Epithelial cell of prostate (primary cell): Measurements from ENCODE around the gene GJD3.

ENCODE experiments used
- DNase-seq: peaks from one replicate; pipeline ENCODE4 v3.0.0-alpha.2; 2011; ENCODE audit warnings: low read depth, low spot score
- H3K27ac ChIP-seq: fragments of 450-650 bp; 2 replicates; pipeline ENCODE4 v1.5.1; 2017; ENCODE audit warnings: mild to moderate bottlenecking

The GJD3 gene

DNA sequence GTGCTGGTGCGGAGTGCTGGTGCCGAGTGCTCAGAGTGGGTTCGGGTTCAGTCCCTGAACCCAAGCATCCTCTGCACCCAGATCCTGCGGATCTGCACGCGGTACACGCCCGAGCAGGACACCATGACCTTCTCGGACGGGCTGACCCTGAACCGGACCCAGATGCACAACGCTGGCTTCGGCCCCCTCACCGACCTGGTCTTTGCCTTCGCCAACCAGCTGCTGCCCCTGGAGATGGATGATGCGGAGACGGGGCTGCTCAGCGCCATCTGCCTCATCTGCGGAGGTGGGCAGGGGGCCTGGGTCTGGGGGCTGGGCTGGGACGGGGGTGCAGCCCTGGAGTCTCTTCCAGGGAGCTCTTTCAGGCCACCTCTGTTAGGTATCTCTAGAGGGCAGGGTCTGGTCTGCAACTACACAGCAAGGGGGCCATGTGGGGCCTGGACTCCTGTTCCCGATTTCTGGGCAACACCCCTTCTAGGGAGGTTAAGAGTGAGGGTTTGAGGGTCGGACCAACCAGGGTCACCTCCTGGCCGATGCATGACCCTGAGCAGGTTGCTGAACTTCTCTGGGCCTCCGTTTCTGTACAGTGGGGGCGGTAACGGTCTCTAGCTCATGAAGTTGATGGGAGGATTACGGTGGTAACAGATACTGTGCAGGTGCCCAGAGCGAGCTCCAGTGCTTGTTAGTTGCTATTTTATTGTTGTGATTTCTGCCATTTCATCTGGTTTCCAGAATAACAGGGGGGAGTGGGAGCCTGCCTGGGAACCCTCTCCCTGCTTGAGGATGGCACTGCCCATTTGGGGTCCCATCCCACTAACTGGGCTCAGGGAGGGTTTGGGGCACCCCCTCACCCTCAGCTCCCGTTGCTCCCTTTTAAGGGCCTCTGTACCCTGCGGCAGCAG, 10.1 kb downstream of the GJD3 start:
- H3K27ac ChIP-seq = no peak overlapping the region
- no peak for DNase-seq

DNA sequence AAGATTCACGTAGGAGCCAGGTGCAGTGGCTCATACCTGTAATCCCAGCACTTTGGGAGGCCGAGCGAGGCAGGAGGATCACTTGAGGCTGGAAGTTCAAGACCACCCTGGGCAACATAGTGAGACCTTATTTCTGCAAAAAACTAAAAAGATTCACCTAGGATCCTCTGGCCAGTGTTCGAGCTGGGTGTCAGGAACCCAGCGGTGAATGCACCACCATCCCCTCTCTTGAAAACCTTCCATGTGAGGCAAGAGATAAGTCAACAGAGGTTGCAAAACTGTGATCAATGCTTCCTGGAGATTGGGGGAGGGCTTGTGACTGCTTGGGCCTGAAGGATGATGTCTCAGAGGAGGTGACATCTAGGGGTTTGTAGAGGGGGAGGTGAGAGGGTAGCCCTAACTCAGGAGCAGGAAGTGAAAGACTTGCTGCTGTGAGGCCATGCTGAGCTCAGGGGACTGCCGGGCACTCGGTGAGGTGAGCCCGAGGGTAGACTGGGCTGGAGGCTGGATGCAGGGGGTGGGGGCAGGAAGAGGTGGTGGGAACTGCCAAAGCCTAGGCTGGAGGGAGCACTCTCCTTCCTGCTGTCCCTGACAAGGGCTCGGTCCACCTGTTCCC, 11.7 kb downstream of the GJD3 start:
- no peak for DNase-seq
- no peak overlapping the region for H3K27ac ChIP-seq

DNA sequence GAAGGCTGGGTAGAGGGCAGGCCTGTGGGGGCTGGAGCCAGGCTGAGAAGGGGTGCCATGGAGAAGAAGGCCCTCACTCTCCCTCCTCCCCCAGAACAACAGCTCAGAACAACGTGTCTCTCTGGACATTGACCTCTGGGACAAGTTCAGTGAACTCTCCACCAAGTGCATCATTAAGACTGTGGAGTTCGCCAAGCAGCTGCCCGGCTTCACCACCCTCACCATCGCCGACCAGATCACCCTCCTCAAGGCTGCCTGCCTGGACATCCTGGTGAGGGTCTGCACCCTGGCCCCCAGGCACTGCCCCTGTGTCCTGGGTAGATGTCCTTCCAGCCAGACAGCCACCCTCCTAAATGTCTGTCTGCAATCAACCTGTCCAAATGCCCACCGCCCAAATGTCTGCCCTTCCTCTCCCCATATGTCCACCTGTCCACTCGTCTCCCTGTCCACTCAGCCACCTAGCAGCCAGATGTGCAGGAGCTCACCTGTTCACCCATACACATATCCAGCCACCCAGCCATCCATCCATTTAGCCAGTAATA, 12.2 kb downstream of the GJD3 start:
- H3K27ac ChIP-seq = no peak overlapping the region
- no peak for DNase-seq

DNA sequence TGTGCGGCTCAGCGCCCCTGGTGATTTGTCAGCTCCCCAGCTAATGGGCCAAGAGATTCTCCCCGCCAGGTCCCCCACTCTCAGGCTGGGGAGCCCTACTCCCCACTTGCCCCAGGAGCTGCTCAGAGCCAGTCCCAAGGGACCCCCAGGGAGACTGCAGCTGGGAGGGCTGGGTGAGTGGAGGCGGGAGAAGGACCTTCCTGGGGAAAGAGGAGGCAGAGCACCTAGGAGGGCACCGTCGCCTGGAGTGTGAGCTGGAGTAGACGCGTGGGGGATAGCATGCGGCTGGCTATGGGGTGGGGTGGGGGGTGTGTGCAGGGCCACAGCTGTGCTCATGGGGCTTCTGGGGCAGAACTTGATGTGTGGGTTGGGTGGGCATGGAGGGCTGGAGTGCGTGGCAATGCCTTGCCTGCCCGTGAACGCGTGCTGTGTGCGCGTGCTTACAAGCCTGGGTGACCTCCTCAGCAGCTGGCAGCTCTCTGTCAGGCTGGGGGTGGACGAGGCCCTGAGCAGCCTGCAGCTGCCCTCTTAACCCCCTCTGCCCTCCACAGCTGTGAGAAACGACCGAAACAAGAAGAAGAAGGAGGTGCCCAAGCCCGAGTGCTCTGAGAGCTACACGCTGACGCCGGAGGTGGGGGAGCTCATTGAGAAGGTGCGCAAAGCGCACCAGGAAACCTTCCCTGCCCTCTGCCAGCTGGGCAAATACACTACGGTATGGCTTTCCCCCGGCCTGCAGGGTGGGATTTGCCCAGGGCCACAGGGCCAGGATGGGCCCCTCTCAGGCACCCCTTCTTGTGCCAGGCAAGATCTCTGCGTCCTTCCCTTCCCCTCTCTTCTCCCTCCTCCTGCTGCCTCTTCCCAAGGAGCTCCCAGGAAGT, 12.9 kb downstream of the GJD3 start:
- DNase-seq = no peak
- H3K27ac ChIP-seq = no peak overlapping the region

DNA sequence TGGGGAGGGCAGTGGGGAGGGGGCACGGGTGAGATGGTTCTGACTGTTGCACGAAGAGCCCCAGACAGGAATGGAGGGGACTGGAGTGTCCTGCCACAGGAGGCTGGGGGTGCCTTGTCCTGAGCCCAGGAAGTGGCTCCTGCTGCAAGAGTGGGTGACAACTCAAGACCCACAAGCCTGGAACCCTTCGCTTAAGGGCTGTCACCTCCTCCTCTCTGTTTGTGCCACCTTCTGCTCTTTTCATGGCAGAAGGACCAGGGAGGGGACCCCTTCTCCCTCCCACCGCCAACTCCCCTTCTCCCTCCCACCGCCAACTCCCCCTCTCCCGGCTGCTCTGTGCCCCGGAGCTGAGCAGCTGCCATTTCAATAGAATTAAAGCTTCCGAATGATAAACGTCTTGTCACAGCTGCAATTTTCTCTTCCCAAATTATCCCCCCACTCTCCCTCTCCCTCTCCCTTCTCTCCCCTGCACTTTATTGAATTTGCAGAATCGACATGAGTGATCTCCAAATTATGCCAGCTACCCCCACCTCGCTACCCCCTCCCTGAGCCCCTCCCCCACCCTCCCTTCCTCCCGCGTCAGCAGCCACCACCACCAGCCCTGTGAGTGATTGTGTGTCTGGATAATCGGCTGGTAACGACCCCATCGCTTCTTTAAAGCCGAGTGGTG, 13.7 kb downstream of the GJD3 start:
- DNase-seq = no peak
- H3K27ac ChIP-seq = peak overlapping the region; percentile 77

DNA sequence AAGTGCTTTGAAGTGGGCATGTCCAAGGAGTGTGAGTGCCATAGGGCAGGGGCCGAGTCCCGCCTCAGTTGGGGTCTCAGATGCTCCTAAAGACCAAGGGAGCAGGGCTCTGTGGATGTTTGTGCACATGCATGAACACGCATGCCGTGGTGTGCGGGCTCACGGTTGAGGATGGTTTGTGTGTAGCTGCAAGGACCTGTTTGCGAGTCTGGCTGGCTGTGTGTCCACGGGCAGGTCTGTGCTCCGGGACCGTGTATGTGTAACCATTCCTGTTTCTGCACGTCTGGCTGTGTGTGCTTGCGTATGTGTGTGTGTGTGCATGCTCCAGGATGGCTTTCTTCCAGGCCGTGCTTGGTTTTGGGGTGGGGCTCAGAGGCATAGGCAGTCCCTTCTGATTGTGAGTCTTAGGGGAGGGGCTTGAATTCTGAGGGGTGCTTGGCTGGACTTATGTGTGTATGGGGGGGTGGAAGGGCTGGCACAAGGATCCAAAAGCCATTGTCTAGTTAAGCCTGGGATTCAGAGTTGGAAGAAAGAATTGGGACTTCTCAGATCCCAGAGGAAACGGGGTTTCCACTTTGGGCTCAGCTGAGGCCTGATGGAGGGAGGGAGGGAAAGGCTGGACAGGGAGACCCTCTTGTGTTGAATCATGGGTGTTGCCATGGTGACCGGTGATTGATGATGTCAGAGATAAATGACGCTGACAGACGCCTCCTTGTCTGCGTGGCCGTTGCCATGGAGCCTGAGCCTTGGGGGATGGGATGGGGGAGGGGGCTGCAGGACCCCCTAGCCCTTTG, 14.4 kb downstream of the GJD3 start:
- peak overlapping the region; percentile 77 for H3K27ac ChIP-seq

DNA sequence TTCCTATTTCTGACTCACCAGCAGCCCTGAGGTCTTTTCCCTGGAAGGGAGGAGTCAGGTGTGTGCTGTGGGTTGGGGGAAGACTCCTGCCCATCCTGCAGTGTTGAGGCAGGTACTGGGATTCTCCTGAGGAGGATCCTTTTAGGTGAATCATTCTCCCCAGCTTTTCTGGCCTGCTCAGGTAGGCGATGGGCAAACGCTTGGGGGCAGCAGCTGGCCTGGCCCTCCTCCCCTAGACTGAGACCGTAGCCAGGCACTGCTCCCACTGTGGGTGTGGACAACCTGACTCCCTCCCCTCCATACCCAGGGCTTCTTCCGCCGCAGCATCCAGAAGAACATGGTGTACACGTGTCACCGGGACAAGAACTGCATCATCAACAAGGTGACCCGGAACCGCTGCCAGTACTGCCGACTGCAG, 15.1 kb downstream of the GJD3 start:
- peak overlapping the region; percentile 77 for H3K27ac ChIP-seq
- peak; percentile 80 for DNase-seq

More for the DNA sequence above, 14.4 kb downstream of the GJD3 start:
- DNase-seq = peak; percentile 90

DNA sequence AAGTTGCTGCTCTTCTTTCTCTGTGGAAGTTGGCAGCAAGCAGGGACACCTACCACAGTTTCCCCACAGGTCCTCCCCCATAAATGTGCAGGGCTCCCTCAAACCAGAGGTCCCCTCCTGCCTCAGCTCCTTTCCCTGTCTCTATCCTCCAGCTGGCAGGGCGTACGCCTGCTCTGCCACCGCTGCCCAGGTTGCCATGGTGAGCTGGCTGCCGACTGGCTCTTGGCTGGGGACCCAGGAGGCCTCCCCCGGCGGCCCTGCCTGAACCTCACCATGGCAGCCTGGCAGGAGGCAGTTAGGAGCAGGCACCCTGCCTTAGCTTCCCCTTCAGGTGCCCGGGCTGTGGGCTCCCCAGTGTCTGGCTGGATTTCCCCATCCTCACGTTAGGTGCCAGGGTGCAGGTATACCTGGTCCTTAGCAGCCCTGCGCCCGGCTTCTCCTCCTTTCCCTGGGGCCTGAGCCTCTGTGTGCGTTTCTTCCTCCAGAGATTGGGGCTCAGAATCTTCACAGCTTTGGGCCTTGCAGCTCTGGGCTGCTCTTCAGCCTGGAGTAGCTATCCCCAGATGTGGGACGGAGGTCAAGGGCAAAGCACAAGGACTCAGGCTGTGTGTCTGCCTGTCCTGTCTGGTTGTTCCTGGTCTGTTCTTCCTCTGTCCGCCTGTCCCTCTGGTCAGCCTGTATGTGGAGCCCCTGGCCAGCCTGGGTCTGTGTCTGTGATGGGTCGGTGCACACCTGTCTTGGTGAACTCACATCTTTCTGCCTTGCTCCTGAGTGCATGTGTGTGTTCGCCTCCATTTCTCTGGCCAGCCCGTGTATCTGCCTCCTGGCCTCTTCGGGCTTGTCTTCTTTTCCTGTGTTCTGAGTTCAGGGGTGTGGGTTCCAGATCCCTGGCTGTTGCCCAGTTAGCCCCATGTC, 15.7 kb downstream of the GJD3 start:
- DNase-seq = no peak
- peak overlapping the region; percentile 77 for H3K27ac ChIP-seq

DNA sequence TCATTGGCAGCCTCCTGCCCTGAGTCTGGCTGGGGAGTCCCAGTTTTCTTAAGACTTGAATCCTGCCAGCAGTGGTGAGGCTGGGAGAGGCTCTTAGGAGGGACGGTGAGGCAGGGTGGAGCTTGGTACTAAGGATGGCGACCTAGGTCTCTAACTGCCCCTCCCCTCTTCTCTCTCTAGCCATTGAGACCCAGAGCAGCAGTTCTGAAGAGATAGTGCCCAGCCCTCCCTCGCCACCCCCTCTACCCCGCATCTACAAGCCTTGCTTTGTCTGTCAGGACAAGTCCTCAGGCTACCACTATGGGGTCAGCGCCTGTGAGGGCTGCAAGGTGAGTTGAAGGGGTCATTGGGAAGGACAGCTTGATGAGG, 16.4 kb downstream of the GJD3 start:
- no peak for DNase-seq
- no peak overlapping the region for H3K27ac ChIP-seq

DNA sequence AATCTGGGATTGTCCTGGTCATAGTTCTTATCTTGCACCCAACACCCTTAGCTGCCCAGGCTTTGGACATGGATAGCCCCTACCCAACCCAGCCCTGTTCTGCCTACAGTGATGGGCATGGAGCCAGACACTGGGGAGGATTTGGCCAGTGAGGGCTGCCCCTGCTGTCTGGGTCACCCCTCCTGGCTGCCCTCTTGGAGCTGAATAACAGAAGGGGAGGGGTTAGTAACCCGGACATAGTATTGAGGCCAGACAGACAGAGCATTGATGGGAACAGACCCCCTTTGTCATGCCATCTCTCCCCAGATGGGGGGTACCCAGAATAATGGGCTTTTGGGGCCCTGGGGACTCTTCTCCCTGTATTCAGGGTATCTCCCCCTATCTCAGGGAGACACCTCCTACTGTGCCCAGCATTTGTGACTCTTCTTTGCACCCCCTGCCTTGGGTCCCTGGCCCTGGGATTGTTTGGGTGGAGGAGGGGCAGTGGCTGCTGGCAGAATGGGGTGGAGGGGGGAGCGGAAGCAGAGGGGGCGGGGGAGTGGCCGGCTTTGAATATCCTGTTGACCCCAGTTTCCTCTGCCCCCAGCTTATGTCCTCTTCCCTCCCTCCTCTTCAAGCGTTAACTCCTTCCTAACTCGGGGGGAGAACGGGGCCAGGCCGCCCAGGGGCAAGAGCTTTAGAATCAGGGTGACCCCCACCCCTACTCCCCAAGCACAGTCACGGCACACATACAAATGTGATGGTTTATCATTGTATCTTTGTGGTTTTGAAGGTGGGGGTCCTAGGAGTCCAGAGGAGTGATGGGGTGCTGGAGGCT, 17.0 kb downstream of the GJD3 start:
- no peak for DNase-seq
- H3K27ac ChIP-seq = no peak overlapping the region

DNA sequence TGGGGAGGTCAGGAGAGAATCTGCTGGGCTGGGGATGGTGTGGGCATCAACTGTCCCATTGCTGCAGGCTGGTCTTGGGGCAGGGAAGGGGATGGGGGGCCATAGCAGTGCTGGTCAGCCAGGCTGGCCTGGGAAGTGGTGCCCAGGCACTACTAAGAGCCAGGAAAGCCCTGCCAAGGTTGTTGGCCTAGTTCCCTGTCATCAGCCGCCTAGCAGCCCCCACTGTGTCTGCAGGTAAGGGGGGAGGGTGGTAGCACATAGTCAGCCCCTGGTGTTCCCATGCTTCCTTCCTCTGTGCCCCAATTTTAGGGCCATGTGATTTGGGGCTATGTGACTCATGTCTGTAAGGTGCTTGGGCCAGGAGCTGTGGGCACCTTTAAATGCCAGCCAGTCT, 17.8 kb downstream of the GJD3 start:
- H3K27ac ChIP-seq = no peak overlapping the region
- no peak for DNase-seq

DNA sequence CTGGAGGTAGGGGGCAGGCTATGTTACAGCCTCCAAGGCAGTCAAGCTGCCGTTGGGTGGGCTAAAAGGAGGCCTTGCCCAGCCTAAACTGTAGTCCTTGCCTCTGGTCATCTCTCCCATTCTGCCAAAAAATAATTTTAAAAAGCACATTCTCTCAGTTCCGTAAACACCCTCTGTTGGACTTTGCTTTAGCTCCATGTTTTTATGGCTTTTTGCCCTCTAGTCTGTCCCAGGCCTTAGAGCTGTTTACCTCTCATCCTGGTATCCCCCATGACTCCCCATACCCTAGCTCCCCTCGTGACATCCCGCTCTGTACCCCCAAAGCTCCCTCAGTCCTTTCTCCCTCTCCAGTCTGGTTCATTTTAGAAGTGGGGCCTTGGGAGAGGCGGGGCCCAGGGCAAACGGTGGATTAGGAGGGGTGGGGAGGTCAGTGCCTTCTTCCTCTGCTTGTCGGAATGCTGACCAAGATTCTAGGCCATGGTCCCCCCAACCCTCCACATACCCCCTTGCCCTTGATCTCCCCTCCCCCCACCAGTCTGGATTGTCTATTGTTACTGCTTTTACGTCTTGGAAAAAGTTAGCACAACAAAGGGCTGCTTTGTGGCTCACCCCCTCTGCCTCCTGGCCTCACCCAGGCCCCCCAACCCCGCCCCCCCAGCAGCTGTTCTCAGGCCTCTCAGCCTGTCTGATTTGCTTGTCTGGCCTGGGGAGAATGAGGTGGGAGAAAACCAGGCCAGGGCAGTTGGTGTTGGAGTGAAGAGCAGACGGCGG, 18.4 kb downstream of the GJD3 start:
- peak overlapping the region; percentile 61 for H3K27ac ChIP-seq
- no peak for DNase-seq

DNA sequence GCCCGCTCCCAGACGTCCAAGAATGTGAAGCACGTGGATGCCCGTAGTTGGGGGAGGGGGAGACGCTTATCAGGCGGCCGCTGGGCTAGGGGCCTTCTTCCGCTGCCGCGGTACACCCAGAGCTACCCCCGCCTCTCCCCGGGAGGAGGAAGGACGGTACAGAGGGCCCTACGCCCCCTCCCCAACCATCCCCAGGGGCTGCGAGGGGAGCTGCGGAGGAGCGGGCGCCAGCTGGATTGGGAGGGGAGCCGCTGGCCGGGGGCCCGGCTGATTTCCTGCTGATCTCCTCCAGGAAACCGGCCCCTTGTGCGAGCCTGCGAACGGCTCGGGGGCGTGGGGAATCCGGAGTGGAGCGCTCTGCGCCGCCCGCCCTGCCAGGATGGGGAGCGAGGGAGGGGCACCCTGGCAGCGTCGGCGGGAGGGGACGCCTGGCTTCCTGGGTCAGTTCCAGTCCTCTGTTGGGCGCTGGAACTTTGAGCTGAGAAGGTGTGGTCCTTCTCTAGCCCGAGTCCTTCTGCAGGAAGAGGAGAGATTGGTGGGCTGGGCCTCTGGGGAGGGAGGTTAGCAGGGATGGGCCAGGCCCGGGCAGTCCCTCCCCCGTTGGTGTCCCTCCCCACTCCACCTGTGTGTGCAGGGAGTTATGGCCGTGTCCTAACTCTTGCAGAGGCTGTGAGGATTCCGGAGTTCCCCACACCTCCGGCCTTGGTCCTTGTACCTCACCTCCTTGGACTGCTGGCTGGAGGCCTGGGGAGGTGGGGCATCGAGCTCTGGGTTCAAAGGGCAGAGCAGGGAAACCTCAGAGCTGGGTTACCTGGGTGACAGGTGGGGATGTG, 19.2 kb downstream of the GJD3 start:
- H3K27ac ChIP-seq = peak overlapping the region; percentile 61
- no peak for DNase-seq

DNA sequence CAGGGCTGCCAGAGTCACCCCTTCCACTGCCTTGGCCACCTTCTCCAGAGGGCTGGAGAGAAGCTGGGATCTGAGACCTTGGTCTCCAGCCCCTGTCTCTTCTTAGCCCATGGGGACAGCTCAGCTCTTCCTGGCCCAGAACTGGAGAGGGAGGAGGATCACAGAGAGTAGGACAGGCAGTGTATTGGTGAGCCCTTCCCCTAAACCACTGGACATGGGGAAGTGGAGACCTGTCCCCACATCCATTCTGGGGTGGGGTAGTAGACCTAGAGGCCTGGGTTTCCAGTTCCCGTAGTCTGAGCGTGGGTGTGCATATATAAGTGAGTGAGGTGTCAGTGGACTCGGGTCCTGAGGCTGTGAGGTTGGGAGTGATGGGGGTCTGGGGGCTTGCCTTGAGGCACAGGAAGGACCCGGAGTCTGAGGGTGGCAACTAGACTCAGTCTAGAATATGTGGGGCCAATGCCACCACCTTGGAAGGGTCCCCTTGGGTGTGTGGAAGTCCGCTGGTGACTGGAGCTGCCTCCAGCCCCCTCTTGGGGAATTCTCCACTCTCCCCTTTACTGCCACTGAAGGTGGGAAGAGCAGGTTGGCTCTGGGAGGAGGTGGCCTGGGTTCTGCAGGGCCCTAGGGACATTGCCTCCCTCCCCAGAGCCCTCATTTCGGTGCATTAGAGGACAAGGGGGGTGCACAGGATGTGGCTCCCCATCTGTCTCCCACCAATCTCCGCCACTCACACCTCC, 19.9 kb downstream of the GJD3 start:
- peak overlapping the region; percentile 61 for H3K27ac ChIP-seq
- no peak for DNase-seq
